ENCODE measurements around the gene BHLHA15. TPM values are rescaled to one million over a fixed set of nuclear protein-coding genes. Genes with fewer than 3 reads are reported as not detected.

Gene BHLHA15
- polyA plus RNA-seq, 3 donors = not detected

DNA sequence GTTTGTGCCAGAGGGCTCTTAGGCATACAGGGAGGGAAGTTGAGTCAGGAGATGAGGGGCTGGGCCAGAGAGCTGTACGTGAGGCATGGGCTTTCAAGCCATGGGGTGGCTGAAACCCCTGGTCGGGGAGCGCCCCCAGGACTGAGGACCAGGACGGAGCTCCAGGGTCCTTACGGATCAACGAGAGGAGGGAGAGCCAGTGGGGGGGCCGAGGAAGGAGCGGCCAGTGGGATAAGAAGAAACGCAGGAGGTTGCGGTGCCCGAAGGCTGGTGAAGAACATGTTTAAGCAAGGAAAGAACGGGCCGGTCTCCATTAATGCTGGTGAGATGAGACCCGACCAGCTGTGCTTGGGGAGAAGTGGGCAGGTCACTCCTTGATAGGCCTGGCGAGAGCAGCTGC is 43.6 kb upstream of the BHLHA15 start:
- peaks cover 25 to 39% (median 30%) of the 10 kb centered on the region in 3 donors for H3K27me3 Mint-ChIP-seq (ENCODE audit: low read depth in 3 of 3)
- intact Hi-C loops (cut with micrococcal nuclease) = loop anchor here (1.0 to 5.0 kb wide), 4 partner anchors 60 to 146 kb away; partner anchors contain the start of gene LMTK2 (in 2 of the 2)
- TF ChIP-seq, protein P1, sequence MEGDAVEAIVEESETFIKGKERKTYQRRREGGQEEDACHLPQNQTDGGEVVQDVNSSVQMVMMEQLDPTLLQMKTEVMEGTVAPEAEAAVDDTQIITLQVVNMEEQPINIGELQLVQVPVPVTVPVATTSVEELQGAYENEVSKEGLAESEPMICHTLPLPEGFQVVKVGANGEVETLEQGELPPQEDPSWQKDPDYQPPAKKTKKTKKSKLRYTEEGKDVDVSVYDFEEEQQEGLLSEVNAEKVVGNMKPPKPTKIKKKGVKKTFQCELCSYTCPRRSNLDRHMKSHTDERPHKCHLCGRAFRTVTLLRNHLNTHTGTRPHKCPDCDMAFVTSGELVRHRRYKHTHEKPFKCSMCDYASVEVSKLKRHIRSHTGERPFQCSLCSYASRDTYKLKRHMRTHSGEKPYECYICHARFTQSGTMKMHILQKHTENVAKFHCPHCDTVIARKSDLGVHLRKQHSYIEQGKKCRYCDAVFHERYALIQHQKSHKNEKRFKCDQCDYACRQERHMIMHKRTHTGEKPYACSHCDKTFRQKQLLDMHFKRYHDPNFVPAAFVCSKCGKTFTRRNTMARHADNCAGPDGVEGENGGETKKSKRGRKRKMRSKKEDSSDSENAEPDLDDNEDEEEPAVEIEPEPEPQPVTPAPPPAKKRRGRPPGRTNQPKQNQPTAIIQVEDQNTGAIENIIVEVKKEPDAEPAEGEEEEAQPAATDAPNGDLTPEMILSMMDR (IDR thresholded peaks at IDR 0.05) = no peak
- Histone ChIP-seq H3K36me3 (replicated peaks in 1 of 2; ENCODE audit: control insufficient read depth in 1 of 2, insufficient read depth in 2 of 2, low read length in 2 of 2) (peaks cover 4 to 19% of the 10 kb centered on the region in 2 donors), H2AFZ (ENCODE audit: insufficient read depth, low read depth, low read length, poor library complexity, severe bottlenecking) (no peak overlapping the region), H3K9me3 (replicated peaks in 1 of 2; ENCODE audit: control insufficient read depth in 1 of 2, insufficient read depth in 1 of 2, low read length in 2 of 2) (no peaks in the 10 kb centered on the region), H3K9ac (ENCODE audit: insufficient read depth, low read length, poor library complexity, severe bottlenecking) (no peak overlapping the region), H3K4me2 (replicated peaks; ENCODE audit: extremely low read depth, low read length, poor library complexity, severe bottlenecking) (no peak overlapping the region), H4K20me1 (ENCODE audit: insufficient read depth, low read length) (peaks cover 92% of the 10 kb centered on the region), H3K4me1 (ENCODE audit: control insufficient read depth in 1 of 2, insufficient read depth in 2 of 2, low read length in 2 of 2) (peaks cover 10 to 11% of the 10 kb centered on the region in 2 donors), H3K79me2 (ENCODE audit: insufficient read depth, low read length) (no peaks in the 10 kb centered on the region), H3K27me3 (ENCODE audit: control insufficient read depth in 2 of 2, insufficient read depth in 2 of 2, low read length in 2 of 2) (peaks cover 5 to 30% of the 10 kb centered on the region in 2 donors), H3K27ac (ENCODE audit: low read depth in 1 of 2, low read length in 2 of 2) (no peak overlapping the region), H3K4me3 (replicated peaks in 1 of 3; ENCODE audit: low read depth in 2 of 3, low read length in 3 of 3) (no peak overlapping the region)
- H3K36me3 Mint-ChIP-seq = peaks cover 42 to 49% of the 10 kb centered on the region in 2 donors
- no peak for DNase-seq
- H3K4me3 Mint-ChIP-seq = peak overlapping the region; percentile 13 to 24
- H3K27ac Mint-ChIP-seq = no peak overlapping the region
- peaks cover 26% of the 10 kb centered on the region for H3K4me1 Mint-ChIP-seq
- 100% methylated on average over 15 of the region's 15 CpGs for WGBS (ENCODE audit: insufficient coverage)
- H3K9me3 Mint-ChIP-seq = peaks cover 0 to 3% (median 0%) of the 10 kb centered on the region in 7 donors

- peak; percentile 43 to 71 (median 44) for DNase-seq
- H3K9me3 Mint-ChIP-seq = peaks cover 0 to 3% (median 0%) of the 10 kb centered on the region in 7 donors
- Histone ChIP-seq H3K4me2 (replicated peaks; ENCODE audit: extremely low read depth, low read length, poor library complexity, severe bottlenecking) (no peak overlapping the region), H3K4me1 (ENCODE audit: control insufficient read depth in 1 of 2, insufficient read depth in 2 of 2, low read length in 2 of 2) (peaks cover 3 to 4% of the 10 kb centered on the region in 2 donors), H3K27me3 (ENCODE audit: control insufficient read depth in 2 of 2, insufficient read depth in 2 of 2, low read length in 2 of 2) (peaks cover 5 to 28% of the 10 kb centered on the region in 2 donors), H4K20me1 (ENCODE audit: insufficient read depth, low read length) (peaks cover 85% of the 10 kb centered on the region), H2AFZ (ENCODE audit: insufficient read depth, low read depth, low read length, poor library complexity, severe bottlenecking) (no peak overlapping the region), H3K9ac (ENCODE audit: insufficient read depth, low read length, poor library complexity, severe bottlenecking) (no peak overlapping the region), H3K4me3 (replicated peaks in 1 of 3; ENCODE audit: low read depth in 2 of 3, low read length in 3 of 3) (no peak overlapping the region), H3K36me3 (replicated peaks in 1 of 2; ENCODE audit: control insufficient read depth in 1 of 2, insufficient read depth in 2 of 2, low read length in 2 of 2) (peaks cover 4 to 25% of the 10 kb centered on the region in 2 donors), H3K27ac (ENCODE audit: low read depth in 1 of 2, low read length in 2 of 2) (no peak overlapping the region), H3K79me2 (ENCODE audit: insufficient read depth, low read length) (no peaks in the 10 kb centered on the region), H3K9me3 (replicated peaks in 1 of 2; ENCODE audit: control insufficient read depth in 1 of 2, insufficient read depth in 1 of 2, low read length in 2 of 2) (no peaks in the 10 kb centered on the region)
- H3K4me1 Mint-ChIP-seq = peaks cover 19% of the 10 kb centered on the region
- intact Hi-C loops (cut with micrococcal nuclease) = loop anchor here (1.0 to 5.0 kb wide), 3 partner anchors 61 to 147 kb away; partner anchors contain the start of gene LMTK2 (in 1 of the 2)
- no peak overlapping the region for H3K27ac Mint-ChIP-seq
- peaks cover 49 to 54% of the 10 kb centered on the region in 2 donors for H3K36me3 Mint-ChIP-seq
- TF ChIP-seq, protein P1 (IDR thresholded peaks at IDR 0.05) = peak; percentile 83
- peaks cover 23 to 38% (median 25%) of the 10 kb centered on the region in 3 donors for H3K27me3 Mint-ChIP-seq (ENCODE audit: low read depth in 3 of 3)
- 56% methylated on average over 4 of the region's 17 CpGs for WGBS (ENCODE audit: insufficient coverage)
- H3K4me3 Mint-ChIP-seq = peak overlapping the region in 1 of 2 donors; percentile 72
Observed at GRCh38 chr7:98168181-98168903, 42.9 kb upstream of the BHLHA15 start.
